HL-60/S4 (cell line): Measurements from ENCODE around the gene ETHE1.

ENCODE experiments used
- in situ Hi-C: fragments of 300-500 bp; cut with MboI; formaldehyde crosslinking; loops from 2 replicates; pipeline ENCODE4 v1.14.3; 2022; ENCODE audit warnings: low sequenced_read_pairs

The ETHE1 gene

GRCh38 chr19:43498233-43498842 is 28.7 kb downstream of the ETHE1 start:
- in situ Hi-C loops: no loop called here

- in situ Hi-C loops: no loop called here
Measured at GRCh38 chr19:43496960-43497359, 30.0 kb downstream of the ETHE1 start.

- in situ Hi-C loops: no loop called here
Measured at GRCh38 chr19:43495082-43495481, 31.9 kb downstream of the ETHE1 start.

- in situ Hi-C loops: no loop called here
Measured at GRCh38 chr19:43490759-43491158, 36.2 kb downstream of the ETHE1 start.

- in situ Hi-C loops: no loop called here
Measured at GRCh38 chr19:43489979-43490599, 36.9 kb downstream of the ETHE1 start.

GRCh38 chr19:43489310-43489709 is 37.7 kb downstream of the ETHE1 start:
- in situ Hi-C loops: no loop called here

GRCh38 chr19:43488179-43488578 is 38.8 kb downstream of the ETHE1 start:
- in situ Hi-C loops: no loop called here

GRCh38 chr19:43486412-43486811 is 40.6 kb downstream of the ETHE1 start:
- in situ Hi-C loops: no loop called here

- in situ Hi-C loops: no loop called here
Measured at GRCh38 chr19:43485951-43486350, 41.0 kb downstream of the ETHE1 start.

- in situ Hi-C loops: no loop called here
Measured at GRCh38 chr19:43483281-43483680, 43.7 kb downstream of the ETHE1 start.

GRCh38 chr19:43482193-43482592 is 44.8 kb downstream of the ETHE1 start:
- in situ Hi-C loops: no loop called here

- in situ Hi-C loops: no loop called here
Measured at GRCh38 chr19:43481701-43482100, 45.3 kb downstream of the ETHE1 start.

- in situ Hi-C loops: no loop called here
Measured at GRCh38 chr19:43480574-43480973, 46.4 kb downstream of the ETHE1 start.

GRCh38 chr19:43479961-43480561 is 46.9 kb downstream of the ETHE1 start:
- in situ Hi-C loops: no loop called here

- in situ Hi-C loops: no loop called here
Measured at GRCh38 chr19:43479226-43479625, 47.8 kb downstream of the ETHE1 start.

- in situ Hi-C loops: no loop called here
Measured at GRCh38 chr19:43478323-43478722, 48.7 kb downstream of the ETHE1 start.

- in situ Hi-C loops: no loop called here
Measured at GRCh38 chr19:43476606-43477005, 50.4 kb downstream of the ETHE1 start.

GRCh38 chr19:43474986-43475705 is 51.9 kb downstream of the ETHE1 start:
- in situ Hi-C loops: no loop called here

GRCh38 chr19:43474487-43474886 is 52.5 kb downstream of the ETHE1 start:
- in situ Hi-C loops: no loop called here

- in situ Hi-C loops: no loop called here
Measured at GRCh38 chr19:43471091-43471490, 55.9 kb downstream of the ETHE1 start.

GRCh38 chr19:43470288-43470687 is 56.7 kb downstream of the ETHE1 start:
- in situ Hi-C loops: no loop called here

GRCh38 chr19:43469160-43469480 is 57.9 kb downstream of the ETHE1 start:
- in situ Hi-C loops: no loop called here
